ENCODE data around the gene SMARCAL1. TPM values are rescaled to one million over a fixed set of nuclear protein-coding genes. Genes with fewer than 3 reads are reported as not detected.

SMARCAL1 gene
- total RNA-seq, 4 donors from 2014 or later, result 27.3 to 76.7 (median 34.4) TPM

- no peak for DNase-seq
- no peaks in the 10 kb centered on the region for H3K9me3 ChIP-seq
- no peak overlapping the region for H3K4me3 ChIP-seq
- TF ChIP-seq CTCF (IDR thresholded peaks at IDR 0.05), result no peak
- no peak for TF ChIP-seq POLR2A (IDR thresholded peaks at IDR 0.05)
- no peaks in the 10 kb centered on the region for H3K27me3 ChIP-seq
- H3K36me3 ChIP-seq, result peaks cover 0 to 56% (median 0%) of the 10 kb centered on the region in 3 donors
- peaks cover 0 to 29% (median 3%) of the 10 kb centered on the region in 4 donors for H3K4me1 ChIP-seq
- no peak overlapping the region for H3K27ac ChIP-seq
These were observed 89.6 kb downstream of the SMARCAL1 start for GRCh38 chr2:216501854-216502253.

DNA sequence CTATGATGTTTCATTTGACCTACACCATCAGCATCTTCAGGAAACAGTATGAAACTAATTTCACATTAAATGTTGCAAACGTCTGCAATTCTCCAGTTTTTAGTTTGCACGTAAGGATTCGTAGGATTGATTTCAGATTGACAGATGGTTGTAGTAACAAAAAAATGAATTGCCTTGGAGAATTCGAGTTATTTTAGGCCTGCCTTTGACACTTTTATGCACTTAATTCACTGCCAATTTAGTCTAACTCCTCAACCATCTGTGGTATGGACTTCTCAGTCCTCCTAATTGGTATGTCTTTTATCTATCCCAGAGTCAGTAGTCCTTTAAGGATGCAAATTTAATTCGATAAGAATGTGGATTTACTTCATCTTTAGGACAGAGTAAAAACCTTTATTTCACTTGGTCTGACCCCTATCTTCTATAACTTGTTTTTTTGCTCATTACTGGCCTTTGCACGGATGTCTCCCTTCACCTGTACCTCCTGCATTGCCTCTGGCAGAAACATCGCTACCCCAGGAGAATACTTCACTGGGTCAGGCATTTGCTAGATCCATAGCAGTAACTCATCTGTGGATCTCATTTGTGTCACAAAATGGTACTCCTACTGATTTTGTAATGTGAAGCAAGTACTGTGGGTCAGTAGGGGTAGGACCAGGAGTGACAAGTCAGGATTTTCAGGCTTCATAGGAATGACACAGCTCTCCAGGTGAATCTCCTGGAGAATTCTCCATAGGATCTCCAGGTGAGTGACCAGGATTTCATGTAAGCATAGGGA is 90.3 kb downstream of the SMARCAL1 start:
- peaks cover 0 to 29% (median 3%) of the 10 kb centered on the region in 4 donors for H3K4me1 ChIP-seq
- no peaks in the 10 kb centered on the region for H3K27me3 ChIP-seq
- no peaks in the 10 kb centered on the region for H3K9me3 ChIP-seq
- no peak overlapping the region for H3K27ac ChIP-seq
- TF ChIP-seq POLR2A (IDR thresholded peaks at IDR 0.05), result no peak
- no peak for TF ChIP-seq CTCF (IDR thresholded peaks at IDR 0.05)
- peaks cover 0 to 56% (median 0%) of the 10 kb centered on the region in 3 donors for H3K36me3 ChIP-seq
- no peak for DNase-seq
- H3K4me3 ChIP-seq, result no peak overlapping the region

DNA sequence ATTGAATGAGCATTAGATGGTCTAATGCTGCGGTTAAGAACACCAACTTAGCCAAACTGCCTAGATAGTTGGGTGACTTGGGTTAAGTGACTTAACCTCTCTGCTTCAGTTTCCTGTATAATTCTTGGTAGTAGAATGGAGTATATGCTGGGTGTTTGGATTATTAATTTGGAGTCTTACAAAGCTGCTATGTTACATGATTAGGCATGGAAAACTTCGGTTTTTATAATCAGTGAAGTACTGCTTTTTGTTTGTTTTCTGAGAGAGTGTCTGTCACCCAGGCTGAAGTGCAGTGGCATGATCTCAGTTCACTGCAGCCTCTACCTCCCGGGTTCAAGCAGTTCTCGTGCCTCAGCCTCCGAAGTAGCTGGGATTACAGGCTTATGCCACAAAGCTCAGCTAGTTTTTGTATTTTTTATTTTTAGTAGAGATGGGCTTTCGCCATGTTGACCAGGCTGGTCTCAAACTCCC is 90.9 kb downstream of the SMARCAL1 start:
- H3K36me3 ChIP-seq, result peaks cover 0 to 56% (median 0%) of the 10 kb centered on the region in 3 donors
- H3K4me1 ChIP-seq, result peaks cover 0 to 23% (median 3%) of the 10 kb centered on the region in 4 donors
- TF ChIP-seq POLR2A (IDR thresholded peaks at IDR 0.05), result no peak
- no peak for TF ChIP-seq CTCF (IDR thresholded peaks at IDR 0.05)
- DNase-seq, result no peak
- no peaks in the 10 kb centered on the region for H3K9me3 ChIP-seq
- H3K27me3 ChIP-seq, result no peaks in the 10 kb centered on the region
- H3K27ac ChIP-seq, result no peak overlapping the region
- H3K4me3 ChIP-seq, result no peak overlapping the region

DNA sequence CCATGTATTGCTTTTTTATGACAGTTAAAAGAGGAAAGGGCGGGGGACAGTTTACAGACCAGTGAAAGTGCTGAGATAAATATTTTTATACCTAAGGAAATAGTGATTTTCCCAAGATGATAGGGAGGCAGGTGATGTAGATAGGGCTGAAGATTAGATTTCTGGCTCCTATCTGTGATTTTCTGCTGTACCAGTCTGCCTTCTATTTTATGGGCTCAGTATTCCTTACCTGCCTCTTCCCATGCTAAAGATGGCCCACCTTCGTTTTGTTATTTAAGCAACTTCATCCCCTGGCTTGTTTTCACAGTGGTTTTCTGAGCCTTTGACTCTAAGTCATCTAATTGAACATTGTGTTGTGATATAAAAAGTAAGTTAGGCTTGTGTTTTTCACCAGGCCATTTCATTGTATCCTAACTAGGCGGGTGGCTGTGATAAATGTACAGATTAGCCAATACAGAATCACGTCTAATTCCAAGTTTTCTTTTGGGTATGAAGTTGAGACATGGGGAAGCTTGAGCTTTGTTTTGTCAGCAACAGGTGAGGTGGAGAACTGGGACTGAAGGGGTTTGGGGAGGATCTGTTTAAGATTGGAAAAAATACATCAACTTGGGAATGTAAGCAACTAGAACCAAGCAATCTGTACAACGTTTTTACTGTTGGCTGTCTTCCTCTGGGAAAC is 91.6 kb downstream of the SMARCAL1 start:
- Histone ChIP-seq H3K9me3 (no peaks in the 10 kb centered on the region), H3K36me3 (peaks cover 0 to 56% (median 0%) of the 10 kb centered on the region in 3 donors), H3K4me3 (no peak overlapping the region), H3K27me3 (no peaks in the 10 kb centered on the region), H3K4me1 (peaks cover 0 to 23% (median 3%) of the 10 kb centered on the region in 4 donors), H3K27ac (no peak overlapping the region)
- DNase-seq, result no peak
- no peak for TF ChIP-seq CTCF (IDR thresholded peaks at IDR 0.05)
- TF ChIP-seq POLR2A (IDR thresholded peaks at IDR 0.05), result no peak

DNA sequence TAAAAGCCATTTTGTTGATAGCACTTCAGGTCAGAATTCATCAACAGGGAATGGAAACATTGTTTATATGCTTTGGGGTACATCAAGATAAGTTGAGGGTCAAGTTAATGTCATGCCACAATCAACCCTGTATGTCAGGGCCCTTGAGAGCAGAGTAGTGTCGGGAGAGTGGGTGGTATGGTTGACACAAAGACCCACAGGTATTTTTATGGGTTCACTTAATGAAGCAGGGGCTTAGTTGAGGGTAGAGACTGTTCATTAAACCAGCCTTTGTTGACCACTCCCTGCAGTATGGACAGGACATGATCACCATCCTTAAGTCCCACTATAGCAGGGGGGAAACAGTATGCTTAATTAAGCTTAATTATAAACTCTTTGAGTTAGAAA is 92.1 kb downstream of the SMARCAL1 start:
- H3K9me3 ChIP-seq, result no peaks in the 10 kb centered on the region
- peaks cover 0 to 21% (median 3%) of the 10 kb centered on the region in 4 donors for H3K4me1 ChIP-seq
- H3K27me3 ChIP-seq, result no peaks in the 10 kb centered on the region
- no peak overlapping the region for H3K27ac ChIP-seq
- DNase-seq, result no peak
- peaks cover 0 to 56% (median 0%) of the 10 kb centered on the region in 3 donors for H3K36me3 ChIP-seq
- TF ChIP-seq CTCF (IDR thresholded peaks at IDR 0.05) (no peak), POLR2A (IDR thresholded peaks at IDR 0.05) (no peak)
- no peak overlapping the region for H3K4me3 ChIP-seq

Data from Peyer's patch (tissue), 4 donors.